Kidney (tissue), 14 donors: ENCODE data around the gene NRP1. TPM values are rescaled to one million over a fixed set of nuclear protein-coding genes. Genes with fewer than 3 reads are reported as not detected.

Source experiments
- DNase-seq, 5 donors: peaks; one replicate each; pipeline ENCODE4 v3.0.0-alpha.2; 2013 to 2020
- FAIRE-seq: peaks from 2 replicates; lab custom pipeline; 2012; peaks lifted over from hg19 to GRCh38; lab: Jason Lieb, UNC
- H3K27ac ChIP-seq, 2 donors: one replicate each; pipeline ENCODE4 v1.7.0; 2013; ENCODE audit warnings: low read depth in 2 of 2, low read length in 2 of 2, inconsistent platforms in 1 of 2
- H3K27me3 ChIP-seq: one replicate; pipeline ENCODE4 v1.7.1; 2013; ENCODE audit warnings: low read length, inconsistent platforms; ENCODE audit not compliant: control insufficient read depth, insufficient read depth
- H3K36me3 ChIP-seq, 3 donors: one replicate each; pipeline versions ENCODE4 v1.7.0 to v1.7.1; 2013; ENCODE audit warnings: low read length in 3 of 3, control low read depth in 1 of 3, inconsistent platforms in 1 of 3; ENCODE audit not compliant: insufficient read depth in 3 of 3, control insufficient read depth in 2 of 3
- H3K4me1 ChIP-seq, 3 donors: one replicate each; pipeline versions ENCODE4 v1.7.0 to v1.7.1; 2013; ENCODE audit warnings: low read length in 3 of 3, inconsistent platforms in 1 of 3, low read depth in 1 of 3; ENCODE audit not compliant: control insufficient read depth in 2 of 3, insufficient read depth in 2 of 3
- H3K4me3 ChIP-seq, 3 donors: one replicate each; pipeline versions ENCODE4 v1.7.0 to v1.8.1; 2013; ENCODE audit warnings: low read length in 3 of 3, control low read depth in 1 of 3, inconsistent platforms in 1 of 3
- H3K9ac ChIP-seq, 3 donors: one replicate each; pipeline versions ENCODE4 v1.7.0 to v1.7.1; 2013; ENCODE audit warnings: low read length in 3 of 3, control low read depth in 1 of 3, inconsistent platforms in 1 of 3
- H3K9me3 ChIP-seq, 3 donors: one replicate each; pipeline versions ENCODE4 v1.7.0 to v1.7.1; 2013; ENCODE audit warnings: low read length in 3 of 3, control low read depth in 1 of 3, inconsistent platforms in 1 of 3; ENCODE audit not compliant: control insufficient read depth in 2 of 3, insufficient read depth in 1 of 3
- intact Hi-C: fragments of 100-400 bp; cut with DNase I; formaldehyde crosslinking; loops from one replicate; pipeline ENCODE4 v1.11.1; 2022
- polyA plus RNA-seq: library from polyadenylated mRNA; stranded (reverse); fragments of 350-450 nt; fragmentation: Illumina TruSeq; extraction: RNeasy Lipid Tissue Mini Kit (QIAGEN cat#74804); gene quantifications from one replicate; pipeline ENCODE4 v1.2.3, GENCODE V29; 2014; ENCODE audit warnings: low read depth, low replicate concordance; ENCODE audit not compliant: insufficient read depth
- total RNA-seq: library from RNA; stranded (reverse); fragmentation: NEBNext Ultra II Directional; extraction: Animal tissue kit (Norgen Biotek cat#: 25700); gene quantifications from one replicate; pipeline ENCODE4 v1.2.1, GENCODE V29; 2021
- TF ChIP-seq, protein P1 (sequence below): IDR thresholded peaks from 3 replicates; pipeline ENCODE4 v1.5.1; 2012; ENCODE audit warnings: mild to moderate bottlenecking, moderate library complexity, borderline replicate concordance; ENCODE audit not compliant: insufficient read depth; ENCODE audit errors: extremely low read depth
- donor health status: control.
- donor health status: control.
- donor health status: control.
- donor health status: control.
- donor health status: control.
- donor health status: DM: yes; HTN: yes; CAD: no.
- donor health status: Normal renal cell carcinoma (clear cell type).

NRP1 gene
- total and polyA plus RNA-seq, 2 donors from 2014 or later, result 40.5 to 243 TPM

DNA sequence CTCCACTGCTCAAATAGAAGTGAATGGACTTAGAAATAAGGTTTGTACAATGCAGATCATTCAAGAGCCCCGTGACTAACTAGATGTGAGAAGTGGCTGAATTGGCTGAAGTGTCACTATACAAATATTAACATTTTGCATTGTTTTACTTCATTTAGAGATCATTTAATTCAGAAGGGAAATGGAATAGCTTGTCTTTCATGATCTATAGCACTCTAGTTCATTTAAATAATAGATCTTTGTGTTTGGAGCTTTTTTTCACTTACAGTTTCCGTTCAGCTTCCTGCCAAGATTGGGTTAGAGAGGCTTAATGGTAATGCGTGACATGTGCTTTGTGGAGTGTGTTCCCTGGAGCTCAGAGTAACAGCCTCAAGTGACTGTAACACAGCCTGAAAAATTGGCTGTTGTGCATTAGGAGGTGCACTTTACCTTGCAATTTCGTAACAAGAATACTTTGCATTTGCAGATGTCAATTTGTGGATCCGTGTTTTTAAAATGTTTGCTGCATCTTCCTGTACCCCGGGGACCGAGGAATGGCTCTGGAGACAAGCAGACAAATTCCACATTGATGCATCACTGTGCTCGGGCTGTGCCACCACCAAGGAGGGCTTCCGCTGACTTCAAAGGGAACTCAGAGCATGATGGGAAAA lies 170.3 kb downstream of the NRP1 start:
- no peaks in the 10 kb centered on the region for H3K27me3 ChIP-seq
- H3K4me1 ChIP-seq, result no peaks in the 10 kb centered on the region
- no peak overlapping the region for H3K27ac ChIP-seq
- H3K9ac ChIP-seq, result no peak overlapping the region
- H3K4me3 ChIP-seq, result no peak overlapping the region
- H3K9me3 ChIP-seq, result no peaks in the 10 kb centered on the region
- FAIRE-seq (no peak), DNase-seq (peak in 1 of 5 donors; percentile 49)
- intact Hi-C loops, result no loop called here
- H3K36me3 ChIP-seq, result no peaks in the 10 kb centered on the region
- TF ChIP-seq, protein P1, sequence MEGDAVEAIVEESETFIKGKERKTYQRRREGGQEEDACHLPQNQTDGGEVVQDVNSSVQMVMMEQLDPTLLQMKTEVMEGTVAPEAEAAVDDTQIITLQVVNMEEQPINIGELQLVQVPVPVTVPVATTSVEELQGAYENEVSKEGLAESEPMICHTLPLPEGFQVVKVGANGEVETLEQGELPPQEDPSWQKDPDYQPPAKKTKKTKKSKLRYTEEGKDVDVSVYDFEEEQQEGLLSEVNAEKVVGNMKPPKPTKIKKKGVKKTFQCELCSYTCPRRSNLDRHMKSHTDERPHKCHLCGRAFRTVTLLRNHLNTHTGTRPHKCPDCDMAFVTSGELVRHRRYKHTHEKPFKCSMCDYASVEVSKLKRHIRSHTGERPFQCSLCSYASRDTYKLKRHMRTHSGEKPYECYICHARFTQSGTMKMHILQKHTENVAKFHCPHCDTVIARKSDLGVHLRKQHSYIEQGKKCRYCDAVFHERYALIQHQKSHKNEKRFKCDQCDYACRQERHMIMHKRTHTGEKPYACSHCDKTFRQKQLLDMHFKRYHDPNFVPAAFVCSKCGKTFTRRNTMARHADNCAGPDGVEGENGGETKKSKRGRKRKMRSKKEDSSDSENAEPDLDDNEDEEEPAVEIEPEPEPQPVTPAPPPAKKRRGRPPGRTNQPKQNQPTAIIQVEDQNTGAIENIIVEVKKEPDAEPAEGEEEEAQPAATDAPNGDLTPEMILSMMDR, result no peak

DNA sequence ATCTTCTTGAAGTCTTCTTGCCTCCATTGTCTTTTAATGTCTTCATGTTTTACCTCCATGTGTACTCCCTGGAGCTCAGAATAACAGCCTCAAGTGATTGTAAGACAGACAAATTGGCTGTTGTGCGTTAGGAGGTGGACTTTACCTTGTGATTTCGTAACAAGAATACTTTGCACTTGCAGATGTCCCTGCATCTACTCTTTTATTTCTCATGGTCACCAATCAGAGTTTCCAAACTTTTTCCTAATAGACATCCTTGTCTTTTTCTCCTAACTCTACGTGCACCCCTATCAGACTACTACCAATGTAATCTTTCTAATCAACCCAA lies 172.3 kb downstream of the NRP1 start:
- Histone ChIP-seq H3K36me3 (no peaks in the 10 kb centered on the region), H3K9ac (no peak overlapping the region), H3K4me3 (no peak overlapping the region), H3K27ac (no peak overlapping the region), H3K4me1 (no peaks in the 10 kb centered on the region), H3K27me3 (no peaks in the 10 kb centered on the region), H3K9me3 (no peaks in the 10 kb centered on the region)
- intact Hi-C loops, result no loop called here
- TF ChIP-seq, protein P1, result no peak
- DNase-seq, result no peak
- FAIRE-seq, result no peak

DNA sequence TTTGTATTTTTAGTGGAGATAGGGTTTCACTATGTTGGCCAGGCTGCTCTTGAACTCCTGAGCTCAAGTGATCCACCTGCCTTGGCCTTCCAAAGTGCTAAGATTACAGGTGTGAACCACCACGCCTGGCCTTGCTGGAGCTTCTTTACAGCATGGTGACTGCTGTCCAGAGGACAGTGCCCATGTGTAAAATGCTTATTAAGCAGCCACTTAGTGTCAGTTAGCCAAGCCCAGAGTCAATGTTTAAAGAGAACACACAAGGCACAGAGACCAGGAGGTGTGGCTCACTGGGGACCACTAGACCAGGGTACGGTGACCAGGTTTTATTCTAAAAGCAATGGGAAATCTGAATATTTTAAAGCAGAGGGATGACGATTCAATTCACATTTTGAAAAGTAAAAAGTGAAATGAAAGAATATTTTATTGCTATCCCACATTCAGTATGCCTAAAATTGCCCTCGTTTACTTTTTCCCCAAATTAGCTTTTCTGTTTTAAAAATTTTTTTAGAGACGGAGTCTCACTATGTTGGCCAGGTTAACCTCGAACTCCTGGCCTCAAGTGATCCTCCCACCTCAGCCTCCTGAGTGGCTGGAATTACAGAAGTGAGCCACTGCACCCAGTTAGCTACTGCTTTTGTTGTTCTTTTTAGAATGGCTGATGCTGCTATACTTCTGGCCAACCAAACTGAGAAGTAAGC lies 172.8 kb downstream of the NRP1 start:
- no peaks in the 10 kb centered on the region for H3K4me1 ChIP-seq
- no peak overlapping the region for H3K9ac ChIP-seq
- H3K27ac ChIP-seq, result no peak overlapping the region
- no peaks in the 10 kb centered on the region for H3K9me3 ChIP-seq
- intact Hi-C loops, result no loop called here
- FAIRE-seq (no peak), DNase-seq (no peak)
- TF ChIP-seq, protein P1, result no peak
- H3K4me3 ChIP-seq, result no peak overlapping the region
- H3K27me3 ChIP-seq, result no peaks in the 10 kb centered on the region
- H3K36me3 ChIP-seq, result no peaks in the 10 kb centered on the region
